HG02678 (cell line): ENCODE measurements around the gene NR2F6.

Experiments used
- ATAC-seq: cut with Tn5 transposase; IDR thresholded peaks from one replicate; pipeline ENCODE4 v1.9.1; 2021; ENCODE audit warnings: mild to moderate bottlenecking, moderate library complexity; ENCODE audit not compliant: unreplicated experiment

NR2F6 gene

GRCh38 chr19:17240062-17240752 is 5.5 kb downstream of the NR2F6 start:
- ATAC-seq, result no peak

GRCh38 chr19:17237747-17238706 is 7.7 kb downstream of the NR2F6 start:
- ATAC-seq, result no peak

GRCh38 chr19:17236811-17237543 is 8.7 kb downstream of the NR2F6 start:
- no peak for ATAC-seq

- no peak for ATAC-seq
These were observed 9.5 kb downstream of the NR2F6 start for GRCh38 chr19:17235971-17236777.

- ATAC-seq, result peak; percentile 74
These were observed 10.3 kb downstream of the NR2F6 start for GRCh38 chr19:17235300-17235970.

- no peak for ATAC-seq
These were observed 10.8 kb downstream of the NR2F6 start for GRCh38 chr19:17234911-17235299.

GRCh38 chr19:17232258-17232657 is 13.5 kb downstream of the NR2F6 start:
- ATAC-seq, result no peak

- no peak for ATAC-seq
These were observed 15.8 kb downstream of the NR2F6 start for GRCh38 chr19:17229890-17230289.

GRCh38 chr19:17227798-17228367 is 17.8 kb downstream of the NR2F6 start:
- no peak for ATAC-seq

- peak; percentile 93 for ATAC-seq
These were observed 19.5 kb downstream of the NR2F6 start, which contains the start of gene OCEL1 for GRCh38 chr19:17226002-17226933. TSS of gene OCEL1 (plus strand) at chr19:17226226. CDS start at chr19:17226248, 22 bp downstream.

- ATAC-seq, result no peak
These were observed 20.7 kb downstream of the NR2F6 start for GRCh38 chr19:17225053-17225452.

- ATAC-seq, result no peak
These were observed 25.4 kb downstream of the NR2F6 start for GRCh38 chr19:17220207-17220758.

GRCh38 chr19:17219286-17219685 is 26.4 kb downstream of the NR2F6 start:
- ATAC-seq, result no peak

- no peak for ATAC-seq
These were observed 29.6 kb downstream of the NR2F6 start for GRCh38 chr19:17216058-17216670.

- ATAC-seq, result peak; percentile 82
These were observed 30.4 kb downstream of the NR2F6 start, which contains the start of gene USE1 for GRCh38 chr19:17215127-17215971. TSS of gene USE1 (plus strand) at chr19:17215357. CDS start at chr19:17215406, 49 bp downstream.

- ATAC-seq, result no peak
These were observed 31.1 kb downstream of the NR2F6 start for GRCh38 chr19:17214508-17215126.
